Measurements from ENCODE around the gene ZNF423.

Gene ZNF423

DNA sequence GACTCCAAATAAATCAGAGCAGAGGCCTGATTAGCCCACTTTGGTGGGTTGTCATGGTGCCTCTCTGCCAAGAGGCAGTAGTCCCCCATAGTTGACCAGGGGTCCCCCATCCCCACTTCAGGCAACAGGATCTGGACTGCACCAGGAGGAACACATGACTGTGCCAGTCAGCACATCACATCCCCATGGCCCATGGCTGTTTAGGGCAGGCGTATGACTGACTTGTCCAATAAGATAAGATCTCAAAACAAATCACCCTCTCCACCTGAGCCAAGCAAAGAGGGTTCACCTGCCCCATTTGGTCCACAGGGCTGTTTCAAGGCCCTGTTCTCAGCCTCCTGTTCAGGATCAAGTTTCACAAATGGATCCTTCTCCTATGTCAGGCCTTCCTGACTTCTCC is 389.0 kb downstream of the ZNF423 start:
- no peaks in the 10 kb centered on the region for H3K9me2 ChIP-seq (ENCODE audit: low read depth, low read length)
- no peaks in the 10 kb centered on the region for H3K9me3 ChIP-seq (ENCODE audit: low read length)
- no peak overlapping the region for H3K27ac ChIP-seq (ENCODE audit: low read depth, low read length, poor library complexity, severe bottlenecking)
- TF ChIP-seq, protein P1, sequence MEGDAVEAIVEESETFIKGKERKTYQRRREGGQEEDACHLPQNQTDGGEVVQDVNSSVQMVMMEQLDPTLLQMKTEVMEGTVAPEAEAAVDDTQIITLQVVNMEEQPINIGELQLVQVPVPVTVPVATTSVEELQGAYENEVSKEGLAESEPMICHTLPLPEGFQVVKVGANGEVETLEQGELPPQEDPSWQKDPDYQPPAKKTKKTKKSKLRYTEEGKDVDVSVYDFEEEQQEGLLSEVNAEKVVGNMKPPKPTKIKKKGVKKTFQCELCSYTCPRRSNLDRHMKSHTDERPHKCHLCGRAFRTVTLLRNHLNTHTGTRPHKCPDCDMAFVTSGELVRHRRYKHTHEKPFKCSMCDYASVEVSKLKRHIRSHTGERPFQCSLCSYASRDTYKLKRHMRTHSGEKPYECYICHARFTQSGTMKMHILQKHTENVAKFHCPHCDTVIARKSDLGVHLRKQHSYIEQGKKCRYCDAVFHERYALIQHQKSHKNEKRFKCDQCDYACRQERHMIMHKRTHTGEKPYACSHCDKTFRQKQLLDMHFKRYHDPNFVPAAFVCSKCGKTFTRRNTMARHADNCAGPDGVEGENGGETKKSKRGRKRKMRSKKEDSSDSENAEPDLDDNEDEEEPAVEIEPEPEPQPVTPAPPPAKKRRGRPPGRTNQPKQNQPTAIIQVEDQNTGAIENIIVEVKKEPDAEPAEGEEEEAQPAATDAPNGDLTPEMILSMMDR (IDR thresholded peaks at IDR 0.05; ENCODE audit: low read length) = no peak
- no peak for TF ChIP-seq EZH2 (IDR thresholded peaks at IDR 0.05; ENCODE audit: borderline replicate concordance, low read length)
- H3K9ac ChIP-seq (ENCODE audit: low read length) = no peak overlapping the region
- no peak overlapping the region for H2AFZ ChIP-seq (ENCODE audit: low read length)
- H3K4me3 ChIP-seq (ENCODE audit: low read depth, low read length, poor library complexity, severe bottlenecking) = no peak overlapping the region
- H3K79me2 ChIP-seq (ENCODE audit: insufficient read depth, low read length) = no peaks in the 10 kb centered on the region
- no peaks in the 10 kb centered on the region for H4K20me1 ChIP-seq (ENCODE audit: insufficient read depth, low read length)
- H3K27me3 ChIP-seq (ENCODE audit: insufficient read depth, low read length) = no peaks in the 10 kb centered on the region
- H3K36me3 ChIP-seq (ENCODE audit: insufficient read depth, low read length) = no peaks in the 10 kb centered on the region
- H3K4me1 ChIP-seq (ENCODE audit: insufficient read depth, low read length, severe bottlenecking) = peaks cover 29% of the 10 kb centered on the region
- H3K4me2 ChIP-seq (ENCODE audit: low read length) = no peak overlapping the region
- no peaks in the 10 kb centered on the region for H3F3A ChIP-seq (ENCODE audit: insufficient read depth, low read length)

DNA sequence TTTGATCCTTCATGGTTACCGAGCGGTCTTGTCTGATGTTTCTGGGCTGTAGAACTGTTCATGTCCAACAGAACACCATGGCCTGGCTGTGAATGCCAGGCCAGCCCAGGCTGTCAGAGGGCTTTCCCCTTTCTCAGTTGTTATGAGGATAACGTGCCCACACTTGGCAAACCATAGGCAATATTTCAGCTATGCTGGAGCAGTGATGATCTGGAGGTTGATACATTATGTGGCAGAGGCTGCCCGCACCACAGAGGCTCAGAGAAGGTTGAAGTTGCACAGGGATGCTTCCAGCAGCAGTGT is 389.4 kb downstream of the ZNF423 start:
- no peak overlapping the region for H3K4me3 ChIP-seq (ENCODE audit: low read depth, low read length, poor library complexity, severe bottlenecking)
- H3K9me2 ChIP-seq (ENCODE audit: low read depth, low read length) = no peaks in the 10 kb centered on the region

DNA sequence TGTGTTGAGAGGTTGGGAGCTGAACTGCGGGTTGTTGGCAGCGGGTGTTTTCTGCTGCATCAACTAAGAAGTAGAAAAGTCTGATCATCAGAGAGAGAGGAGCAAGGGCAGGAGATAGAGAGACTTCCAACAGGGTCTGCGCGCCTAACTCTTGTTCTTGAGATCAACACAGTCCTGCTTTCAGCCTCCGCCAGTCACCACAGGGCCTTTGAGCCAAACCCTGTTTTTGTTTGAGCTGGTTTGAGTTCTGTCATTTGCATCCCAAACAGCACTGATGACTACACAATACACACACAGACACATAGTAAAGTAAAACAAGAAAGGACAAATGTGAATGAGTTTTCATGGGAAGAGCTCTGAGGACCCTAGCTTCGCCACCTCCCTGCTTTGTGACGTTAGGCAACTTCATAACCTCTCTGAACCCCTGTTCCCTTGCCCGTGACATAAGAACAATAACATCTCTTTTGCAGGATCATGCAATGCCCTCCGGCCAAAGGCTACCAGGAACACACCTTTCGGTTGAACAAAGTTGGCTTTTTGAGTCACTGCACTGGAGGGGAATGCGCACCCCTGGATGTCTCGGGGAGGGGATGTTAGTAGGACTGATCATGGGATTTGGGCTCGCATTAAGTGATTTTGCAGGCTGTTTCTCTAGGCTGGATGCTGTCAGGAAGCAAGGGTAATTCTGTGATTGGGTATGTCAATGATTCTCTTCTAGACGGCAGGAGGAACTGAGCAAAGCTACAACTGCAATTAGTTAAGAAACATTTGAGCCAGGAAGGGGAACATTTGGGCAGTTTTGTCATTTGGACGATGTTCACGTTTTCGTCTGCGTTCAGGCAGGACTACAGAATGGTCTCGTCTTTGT is 390.0 kb downstream of the ZNF423 start:
- no peak overlapping the region for H3K9ac ChIP-seq (ENCODE audit: low read length)
- no peaks in the 10 kb centered on the region for H3K27me3 ChIP-seq (ENCODE audit: insufficient read depth, low read length)
- no peaks in the 10 kb centered on the region for H4K20me1 ChIP-seq (ENCODE audit: insufficient read depth, low read length)
- H3K4me2 ChIP-seq (ENCODE audit: low read length) = no peak overlapping the region
- H3K36me3 ChIP-seq (ENCODE audit: insufficient read depth, low read length) = no peaks in the 10 kb centered on the region
- no peak overlapping the region for H3K4me3 ChIP-seq (ENCODE audit: low read depth, low read length, poor library complexity, severe bottlenecking)
- H3K4me1 ChIP-seq (ENCODE audit: insufficient read depth, low read length, severe bottlenecking) = peaks cover 29% of the 10 kb centered on the region
- no peaks in the 10 kb centered on the region for H3K9me2 ChIP-seq (ENCODE audit: low read depth, low read length)
- TF ChIP-seq, protein P1 (IDR thresholded peaks at IDR 0.05; ENCODE audit: low read length) = no peak
- TF ChIP-seq EZH2 (IDR thresholded peaks at IDR 0.05; ENCODE audit: borderline replicate concordance, low read length) = no peak
- no peak overlapping the region for H2AFZ ChIP-seq (ENCODE audit: low read length)
- H3K9me3 ChIP-seq (ENCODE audit: low read length) = no peaks in the 10 kb centered on the region
- H3F3A ChIP-seq (ENCODE audit: insufficient read depth, low read length) = no peaks in the 10 kb centered on the region
- no peak overlapping the region for H3K27ac ChIP-seq (ENCODE audit: low read depth, low read length, poor library complexity, severe bottlenecking)
- no peaks in the 10 kb centered on the region for H3K79me2 ChIP-seq (ENCODE audit: insufficient read depth, low read length)

More for the DNA sequence above, 389.4 kb downstream of the ZNF423 start:
- Histone ChIP-seq H2AFZ (ENCODE audit: low read length) (no peak overlapping the region), H3K9ac (ENCODE audit: low read length) (no peak overlapping the region), H3K27me3 (ENCODE audit: insufficient read depth, low read length) (no peaks in the 10 kb centered on the region), H4K20me1 (ENCODE audit: insufficient read depth, low read length) (no peaks in the 10 kb centered on the region), H3K36me3 (ENCODE audit: insufficient read depth, low read length) (no peaks in the 10 kb centered on the region), H3K4me1 (ENCODE audit: insufficient read depth, low read length, severe bottlenecking) (peaks cover 29% of the 10 kb centered on the region), H3K79me2 (ENCODE audit: insufficient read depth, low read length) (no peaks in the 10 kb centered on the region), H3K27ac (ENCODE audit: low read depth, low read length, poor library complexity, severe bottlenecking) (no peak overlapping the region), H3F3A (ENCODE audit: insufficient read depth, low read length) (no peaks in the 10 kb centered on the region), H3K9me3 (ENCODE audit: low read length) (no peaks in the 10 kb centered on the region), H3K4me2 (ENCODE audit: low read length) (no peak overlapping the region)
- TF ChIP-seq EZH2 (IDR thresholded peaks at IDR 0.05; ENCODE audit: borderline replicate concordance, low read length) = no peak
- TF ChIP-seq, protein P1 (IDR thresholded peaks at IDR 0.05; ENCODE audit: low read length) = no peak
